ENCODE measurements around the gene LNX1. TPM values are rescaled to one million over a fixed set of nuclear protein-coding genes. Genes with fewer than 3 reads are reported as not detected.

The LNX1 gene
- total RNA-seq, 1 donor: 3.5 TPM

- no peak for DNase-seq (ENCODE audit: low read depth)
- no peak overlapping the region for H3K4me3 ChIP-seq (ENCODE audit: low read depth, low read length)
- TF ChIP-seq CTCF (IDR thresholded peaks at IDR 0.05; ENCODE audit: insufficient read depth, low read length): no peak
Measured at GRCh38 chr4:53537606-53538005, 53.7 kb downstream of the LNX1 start.

GRCh38 chr4:53536328-53536727 lies 55.0 kb downstream of the LNX1 start:
- DNase-seq (ENCODE audit: low read depth): no peak
- H3K4me3 ChIP-seq (ENCODE audit: low read depth, low read length): no peak overlapping the region
- no peak for TF ChIP-seq CTCF (IDR thresholded peaks at IDR 0.05; ENCODE audit: insufficient read depth, low read length)

- DNase-seq (ENCODE audit: low read depth): no peak
- TF ChIP-seq CTCF (IDR thresholded peaks at IDR 0.05; ENCODE audit: insufficient read depth, low read length): no peak
- no peak overlapping the region for H3K4me3 ChIP-seq (ENCODE audit: low read depth, low read length)
Measured at GRCh38 chr4:53535567-53535966, 55.7 kb downstream of the LNX1 start.

- no peak for TF ChIP-seq CTCF (IDR thresholded peaks at IDR 0.05; ENCODE audit: insufficient read depth, low read length)
- no peak overlapping the region for H3K4me3 ChIP-seq (ENCODE audit: low read depth, low read length)
- no peak for DNase-seq (ENCODE audit: low read depth)
Measured at GRCh38 chr4:53534684-53535083, 56.6 kb downstream of the LNX1 start.

GRCh38 chr4:53532521-53532920 lies 58.8 kb downstream of the LNX1 start:
- no peak overlapping the region for H3K4me3 ChIP-seq (ENCODE audit: low read depth, low read length)
- peak; percentile 39 for DNase-seq (ENCODE audit: low read depth)
- TF ChIP-seq CTCF (IDR thresholded peaks at IDR 0.05; ENCODE audit: insufficient read depth, low read length): no peak

GRCh38 chr4:53531585-53532224 lies 59.6 kb downstream of the LNX1 start:
- no peak for TF ChIP-seq CTCF (IDR thresholded peaks at IDR 0.05; ENCODE audit: insufficient read depth, low read length)
- H3K4me3 ChIP-seq (ENCODE audit: low read depth, low read length): no peak overlapping the region
- no peak for DNase-seq (ENCODE audit: low read depth)

GRCh38 chr4:53529025-53529424 lies 62.3 kb downstream of the LNX1 start:
- TF ChIP-seq CTCF (IDR thresholded peaks at IDR 0.05; ENCODE audit: insufficient read depth, low read length): no peak
- no peak for DNase-seq (ENCODE audit: low read depth)
- H3K4me3 ChIP-seq (ENCODE audit: low read depth, low read length): no peak overlapping the region

Measured in fibroblast of the aortic adventitia (primary cell).